GM18507 (cell line): Measurements from ENCODE around the gene NANOS1.
"Not testable (repeated sequence)": the region's sequence is repeated elsewhere in the genome, so short reads cannot be mapped to it uniquely, and the experiment has no call there.

Experiments used
- DNase-seq: peaks from one replicate; pipeline ENCODE4 v3.0.0; 2011; ENCODE audit warnings: low read depth; ENCODE audit not compliant: insufficient read length; ENCODE audit errors: extremely low spot score
- FAIRE-seq: peaks from 2 replicates; lab custom pipeline; 2011; peaks lifted over from hg19 to GRCh38; lab: Jason Lieb, UNC

The NANOS1 gene

DNA sequence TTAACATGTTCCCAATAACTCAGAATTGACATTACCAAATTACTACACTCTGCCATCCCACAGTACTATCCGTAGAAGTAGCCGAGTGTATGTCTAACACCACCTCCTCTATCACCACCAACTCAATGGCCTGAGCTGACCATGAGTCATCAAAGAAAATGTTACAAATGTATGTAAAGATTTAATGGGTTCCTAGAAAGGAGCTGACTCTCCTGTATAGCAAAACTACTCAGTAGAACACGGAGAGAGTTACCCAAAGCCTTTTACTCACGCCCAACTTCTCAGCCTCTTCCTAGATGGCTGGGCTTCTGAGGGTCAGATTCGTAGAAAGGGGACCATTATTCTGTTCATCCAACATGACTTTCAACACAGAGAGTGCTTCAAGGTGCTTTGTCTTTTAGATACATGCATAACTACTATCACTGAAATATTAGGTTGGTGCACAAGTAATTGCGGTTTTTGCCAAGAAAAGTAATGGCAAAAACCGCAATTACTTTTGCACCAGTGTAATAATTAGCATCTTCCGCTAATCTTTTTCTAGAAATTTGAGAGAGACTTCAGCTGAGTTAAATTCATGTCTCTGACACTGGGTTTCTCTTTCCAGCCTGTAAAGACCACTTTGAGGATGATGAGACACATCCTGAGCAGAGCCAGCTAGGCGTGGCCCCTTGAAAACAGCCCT, 24.0 kb upstream of the NANOS1 start:
- no peak for DNase-seq
- no peak for FAIRE-seq

DNA sequence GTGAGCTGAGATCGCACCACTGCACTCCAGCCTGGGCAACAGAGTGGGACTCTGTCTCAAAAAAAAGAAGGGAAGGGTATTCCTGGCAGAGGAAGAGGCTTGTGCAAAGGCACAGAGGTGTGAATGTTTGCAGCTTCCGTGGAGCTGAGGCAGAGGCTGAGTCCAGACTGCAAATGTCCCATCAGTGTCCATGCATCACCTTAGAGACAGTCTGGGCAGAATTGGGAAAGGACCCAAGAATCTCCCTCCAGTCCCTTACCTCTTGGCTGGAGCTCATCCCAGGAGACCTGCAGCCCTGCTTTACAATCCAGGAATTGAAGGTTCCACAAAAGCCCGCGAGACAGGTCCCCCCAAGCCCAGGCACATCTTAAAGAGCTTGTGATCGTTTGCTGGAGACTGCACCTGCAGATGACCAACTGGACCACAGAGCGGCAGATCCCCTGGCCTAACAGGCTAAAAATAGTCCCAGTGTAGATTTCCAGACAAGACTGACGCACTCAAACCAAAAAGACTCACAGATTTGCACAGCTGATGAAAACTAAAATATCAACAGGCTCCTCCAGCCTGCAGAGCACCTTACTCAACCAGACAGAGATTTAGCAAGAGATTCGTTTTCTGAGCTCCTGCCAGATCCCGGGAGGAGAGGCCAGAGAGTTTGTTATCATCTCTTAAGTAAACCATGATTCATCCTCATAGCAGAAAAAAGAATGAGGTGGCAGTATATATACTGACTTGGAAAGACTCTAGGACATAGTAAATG, 22.9 kb upstream of the NANOS1 start:
- no peak for FAIRE-seq

DNA sequence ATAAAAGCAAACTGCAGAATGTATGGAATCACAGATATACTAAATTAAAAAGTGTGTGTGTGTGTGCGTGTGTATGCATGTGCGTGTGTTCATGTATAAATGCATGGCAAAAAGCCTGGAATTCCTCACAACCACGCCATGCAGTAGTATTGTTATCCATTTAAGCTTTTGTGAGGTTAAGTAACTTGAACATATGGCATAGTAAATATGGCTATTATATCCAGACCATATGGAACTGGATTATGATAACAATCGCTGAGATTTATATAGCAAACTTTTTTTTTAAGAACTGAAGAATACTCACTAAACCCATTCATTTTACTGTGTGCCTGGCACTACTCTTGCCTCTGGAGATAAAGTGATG, 22.3 kb upstream of the NANOS1 start:
- FAIRE-seq = no peak
- DNase-seq = no peak

More for the DNA sequence above, 22.9 kb upstream of the NANOS1 start:
- DNase-seq = no peak

DNA sequence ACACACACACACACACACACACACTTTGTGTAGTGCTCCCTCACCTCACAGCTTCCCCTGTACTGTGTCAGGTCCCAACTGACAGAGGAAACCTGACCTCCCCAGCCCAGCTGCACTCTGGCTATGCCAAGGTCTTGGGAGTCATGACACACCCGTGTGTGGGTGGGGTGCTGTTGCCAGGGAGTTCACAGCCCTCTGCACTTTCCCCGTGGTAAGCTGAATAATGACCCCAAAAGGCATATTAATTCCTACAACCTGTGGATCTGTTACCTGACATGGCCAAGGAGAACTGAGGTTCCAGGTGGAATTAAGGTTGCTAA, 8.9 kb upstream of the NANOS1 start:
- DNase-seq (no peak), FAIRE-seq (no peak)

DNA sequence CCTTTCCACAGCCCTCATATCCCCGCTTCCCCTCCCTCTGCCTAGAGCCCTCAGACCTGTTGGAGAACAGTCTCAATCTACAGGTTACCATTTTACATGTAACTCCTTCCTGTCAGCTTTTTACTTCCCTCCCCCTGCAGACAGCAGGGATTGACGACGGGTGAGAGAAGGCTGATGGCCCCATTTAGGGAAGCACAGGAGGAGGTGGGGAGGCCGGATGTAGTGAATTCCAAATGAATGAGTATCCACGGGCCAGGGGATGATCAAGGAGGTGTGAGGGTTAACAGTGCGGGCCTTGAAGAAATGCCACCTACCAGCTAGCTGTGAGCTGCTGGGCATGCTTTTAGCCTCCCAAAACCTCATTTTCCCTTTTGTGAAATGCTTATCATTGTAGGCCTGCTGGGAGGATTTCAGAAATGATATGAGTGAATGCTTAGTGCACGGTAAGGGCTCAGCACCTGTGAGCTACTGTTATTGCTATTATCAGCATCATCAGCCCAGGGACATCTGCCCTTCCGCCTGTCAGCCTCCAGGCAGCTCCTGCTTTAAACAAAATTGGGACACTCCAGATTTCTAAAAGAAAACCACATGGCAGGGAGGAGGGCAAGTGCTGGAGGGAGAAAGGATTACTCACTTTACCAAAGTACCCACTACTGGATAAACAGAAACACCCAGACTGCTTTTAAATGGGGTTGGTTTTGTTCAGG, 6.5 kb upstream of the NANOS1 start:
- FAIRE-seq = no peak

DNA sequence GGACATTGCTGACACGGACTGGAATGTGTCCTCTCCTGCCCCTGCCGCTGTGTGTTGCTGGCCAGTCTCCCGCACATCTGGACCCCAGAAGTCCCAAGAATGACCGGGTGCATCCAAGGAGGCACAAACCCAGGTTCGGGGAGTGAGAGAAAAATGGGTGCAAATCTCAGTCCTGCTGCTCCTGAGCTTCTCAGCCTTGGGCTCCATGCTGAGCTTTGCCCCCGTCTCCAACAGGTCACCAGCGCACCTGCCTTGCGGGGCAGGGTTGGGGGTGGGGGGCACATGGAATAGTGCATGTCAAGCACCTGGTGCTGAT, 6.0 kb upstream of the NANOS1 start:
- no peak for FAIRE-seq
- no peak for DNase-seq

More for the DNA sequence above, 6.5 kb upstream of the NANOS1 start:
- DNase-seq = no peak

DNA sequence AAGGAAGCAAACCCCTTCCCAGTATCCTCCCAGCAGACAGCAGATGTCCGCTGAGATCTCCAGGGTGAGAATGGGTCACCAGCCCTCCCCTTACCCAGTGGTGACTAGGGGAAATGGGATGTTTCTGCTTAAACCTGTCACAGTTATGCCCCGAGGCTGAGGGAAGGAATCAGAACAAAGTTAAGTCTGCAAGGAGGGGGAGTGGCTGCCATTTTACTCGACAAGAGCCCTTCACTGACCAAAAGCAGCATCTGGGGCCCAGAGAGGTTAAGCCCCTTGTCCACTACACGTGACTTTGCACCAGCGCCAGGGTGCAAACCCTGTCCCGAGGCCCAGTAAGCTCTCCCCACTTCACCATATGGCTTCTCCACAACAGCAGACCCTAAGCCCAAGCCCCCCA, 4.6 kb upstream of the NANOS1 start:
- DNase-seq (no peak), FAIRE-seq (no peak)

DNA sequence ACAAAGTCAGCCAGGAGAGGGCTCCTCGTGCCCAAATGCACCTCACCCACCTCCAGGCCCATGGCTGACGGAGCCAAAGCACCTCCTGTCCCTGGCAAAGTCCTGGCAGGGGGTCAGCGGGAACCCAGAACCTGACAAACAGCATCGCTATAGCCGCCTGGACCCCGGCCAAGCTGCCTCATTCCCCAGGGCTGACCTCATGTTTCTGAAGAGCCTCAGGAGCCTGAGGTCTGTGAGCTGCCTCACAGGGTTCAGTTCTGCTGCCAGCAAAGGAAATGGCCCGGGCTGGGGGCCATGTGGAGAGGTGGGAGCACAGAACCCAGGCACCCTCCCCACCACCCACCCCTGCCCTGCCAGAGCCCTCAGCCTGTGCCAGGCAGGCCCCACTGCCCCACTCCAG, 4.2 kb upstream of the NANOS1 start:
- DNase-seq (no peak), FAIRE-seq (no peak)

DNA sequence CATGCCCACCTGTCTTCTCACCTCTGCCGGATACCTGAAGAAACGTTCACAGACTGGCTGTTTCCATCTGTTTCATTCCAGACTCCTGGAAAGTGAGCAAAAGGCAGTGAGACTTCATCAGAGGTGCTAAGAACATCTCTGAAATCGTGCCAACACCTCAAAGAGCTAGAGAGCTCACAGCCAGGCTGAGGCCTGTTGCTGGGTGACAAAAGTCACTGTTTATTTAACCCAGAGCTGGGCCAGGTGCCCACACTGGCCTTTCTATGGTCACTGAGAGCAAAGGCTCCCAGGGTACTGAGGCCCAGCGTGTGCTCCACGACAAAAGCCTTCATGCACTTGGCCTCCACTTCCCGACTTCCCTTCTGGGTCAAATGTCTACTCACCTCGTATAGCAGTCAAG, 3.7 kb upstream of the NANOS1 start:
- no peak for FAIRE-seq
- DNase-seq = no peak

DNA sequence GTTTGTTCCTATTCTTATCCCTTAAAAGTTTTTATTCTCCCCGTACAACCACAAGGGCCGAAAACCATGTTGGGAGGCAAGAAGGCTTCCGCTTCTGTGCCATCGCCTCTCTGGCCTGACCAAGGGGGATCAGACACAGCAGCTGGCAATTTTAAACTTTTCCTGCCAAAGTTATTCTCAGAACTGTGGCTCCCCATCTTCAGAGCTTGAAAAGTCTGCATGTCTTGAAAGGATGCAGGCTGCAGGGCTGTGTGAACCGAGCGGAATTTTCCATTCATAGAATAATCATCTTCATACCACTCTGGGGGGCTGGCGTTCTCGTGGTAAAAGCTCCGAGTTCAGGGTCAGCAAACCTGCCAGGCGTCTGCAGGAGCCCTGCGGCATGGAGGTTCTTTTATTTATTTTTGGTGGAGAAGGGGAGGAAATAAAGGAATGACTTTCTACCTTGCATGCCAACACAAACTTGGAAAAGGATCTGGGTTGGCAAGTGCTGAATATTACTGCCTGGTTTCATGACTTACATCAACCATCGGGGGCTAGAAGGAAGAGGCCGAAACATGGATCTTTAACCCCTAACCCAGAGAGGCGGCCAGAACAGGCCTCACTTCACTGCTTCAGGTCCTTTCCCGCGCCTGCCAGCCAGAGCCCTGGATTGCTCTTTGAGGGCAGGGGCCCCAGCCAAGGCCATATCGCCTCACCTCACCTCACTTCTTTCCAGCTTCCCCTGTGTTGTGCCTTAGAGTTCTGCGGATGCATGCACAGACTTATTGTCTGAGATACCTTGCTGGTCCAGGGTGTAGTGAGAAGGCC, 3.0 kb upstream of the NANOS1 start:
- no peak for FAIRE-seq
- DNase-seq = no peak

DNA sequence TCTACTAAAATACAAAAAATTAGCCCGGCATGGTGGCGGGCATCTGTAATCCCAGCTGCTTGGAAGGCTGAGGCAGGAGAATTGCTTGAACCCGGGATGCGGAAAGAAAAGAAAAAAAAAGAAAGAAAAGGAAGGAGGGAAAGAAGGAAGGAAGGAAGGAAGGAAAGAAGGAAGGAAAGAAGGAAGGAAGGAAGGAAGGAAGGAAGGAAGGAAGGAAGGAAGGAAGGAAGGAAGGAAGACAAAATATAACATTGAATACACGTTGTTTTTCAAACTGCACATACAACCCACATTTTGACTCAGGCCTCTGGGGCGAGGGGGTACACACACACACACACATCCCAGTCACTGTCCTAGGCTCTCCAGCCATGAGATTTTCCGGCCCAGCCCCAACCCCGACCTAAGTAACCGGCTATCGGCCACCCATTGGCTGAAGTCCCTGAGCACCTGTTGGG, 1.0 kb upstream of the NANOS1 start:
- not testable (repeated sequence) for DNase-seq, FAIRE-seq

DNA sequence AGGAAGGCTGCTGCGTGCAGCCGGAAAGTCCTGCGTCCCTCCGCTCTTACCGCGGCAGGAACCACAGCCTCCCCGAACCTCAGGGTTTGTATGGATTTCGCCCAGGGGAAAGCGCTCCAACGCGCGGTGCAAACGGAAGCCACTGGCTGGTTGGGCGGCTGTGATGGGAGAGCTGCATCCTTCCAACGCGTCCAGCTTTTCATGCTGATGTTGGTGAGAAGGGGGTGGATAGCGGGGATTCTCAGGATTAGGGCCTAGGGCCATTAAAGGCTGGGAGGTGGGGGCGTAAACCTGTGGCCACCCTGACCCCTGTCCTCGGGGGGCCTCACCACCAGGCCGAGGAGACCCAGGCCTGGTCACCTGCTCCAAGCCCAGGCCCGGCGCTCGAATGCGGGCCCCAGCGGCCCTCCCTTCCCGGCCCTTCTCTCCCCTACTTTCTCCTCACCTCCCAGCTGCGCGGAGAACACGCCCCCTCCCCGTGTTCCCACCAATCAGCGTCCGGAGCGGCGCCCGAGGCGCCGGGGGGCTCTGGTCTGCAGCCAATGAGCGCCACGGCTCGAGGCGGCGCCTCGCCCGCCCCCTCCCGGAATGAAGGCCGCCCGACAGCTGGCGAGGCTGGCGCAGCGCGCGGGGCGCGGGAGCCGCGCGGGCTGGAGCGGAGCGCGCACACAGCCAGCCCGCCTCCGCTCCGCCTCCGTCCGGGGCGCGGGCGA, 458 bp upstream of the NANOS1 start:
- peak; percentile 87 for DNase-seq
- FAIRE-seq = peak; percentile 55

DNA sequence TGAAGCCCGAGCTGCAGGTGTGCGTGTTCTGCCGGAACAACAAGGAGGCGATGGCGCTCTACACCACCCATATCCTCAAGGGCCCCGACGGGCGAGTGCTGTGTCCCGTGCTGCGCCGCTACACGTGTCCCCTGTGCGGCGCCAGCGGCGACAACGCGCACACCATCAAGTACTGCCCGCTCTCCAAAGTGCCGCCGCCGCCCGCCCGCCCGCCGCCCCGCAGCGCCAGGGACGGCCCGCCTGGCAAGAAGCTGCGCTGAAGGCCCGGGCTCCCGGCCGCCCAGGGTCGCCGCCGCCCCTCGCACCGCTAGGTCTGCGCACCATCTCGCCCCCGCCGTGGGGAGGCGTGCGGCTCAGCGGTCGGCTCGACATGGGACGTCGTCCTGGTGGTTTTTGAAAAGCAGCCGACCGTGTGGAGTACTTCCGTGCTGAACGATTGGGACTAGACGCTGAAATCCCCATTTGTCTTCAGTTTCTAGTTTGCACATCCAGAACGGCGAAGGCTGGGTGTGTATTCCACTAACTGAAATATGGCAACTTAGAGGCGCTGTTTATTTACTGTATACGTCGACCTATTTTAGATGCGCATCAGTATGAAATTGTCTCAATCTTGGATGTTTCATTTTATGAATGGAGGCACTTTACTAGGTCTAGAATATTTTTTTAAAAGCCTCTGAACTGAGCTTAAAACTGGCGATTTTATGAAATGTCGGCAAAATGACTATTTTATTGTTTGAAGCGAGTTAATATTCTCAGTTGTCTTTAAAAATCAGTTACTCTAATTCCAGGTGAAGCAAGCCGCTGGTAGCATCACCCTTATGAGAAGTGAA, 1.1 kb downstream of the NANOS1 start:
- DNase-seq (peak; percentile 47), FAIRE-seq (peak; percentile 90)

DNA sequence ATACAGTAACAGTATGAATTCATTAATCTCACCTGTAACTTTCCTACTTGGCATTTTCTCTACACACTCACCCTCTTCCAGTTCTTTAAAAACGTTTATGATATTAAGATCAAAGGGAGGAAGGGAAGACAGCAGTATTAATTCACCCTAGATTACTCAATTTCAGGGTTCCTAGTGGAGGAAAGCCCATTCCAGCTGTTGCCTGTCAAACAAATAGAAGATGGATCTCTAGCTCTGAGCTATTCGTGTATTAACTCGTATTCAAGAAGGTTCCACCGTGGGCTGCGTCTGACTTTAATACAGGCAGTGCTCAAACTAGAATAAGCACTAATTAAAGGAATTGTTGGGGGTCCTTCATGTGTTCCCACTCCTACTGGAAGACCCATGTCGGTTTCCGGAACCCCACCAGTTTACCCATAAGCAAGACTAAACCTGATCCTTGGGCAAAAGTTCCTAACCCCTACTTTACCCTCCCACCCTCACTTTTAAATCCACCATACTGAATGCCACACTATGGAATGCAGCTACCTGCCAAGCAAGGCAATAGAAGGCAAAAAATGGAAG, 2.1 kb downstream of the NANOS1 start:
- DNase-seq = no peak
- FAIRE-seq = no peak

DNA sequence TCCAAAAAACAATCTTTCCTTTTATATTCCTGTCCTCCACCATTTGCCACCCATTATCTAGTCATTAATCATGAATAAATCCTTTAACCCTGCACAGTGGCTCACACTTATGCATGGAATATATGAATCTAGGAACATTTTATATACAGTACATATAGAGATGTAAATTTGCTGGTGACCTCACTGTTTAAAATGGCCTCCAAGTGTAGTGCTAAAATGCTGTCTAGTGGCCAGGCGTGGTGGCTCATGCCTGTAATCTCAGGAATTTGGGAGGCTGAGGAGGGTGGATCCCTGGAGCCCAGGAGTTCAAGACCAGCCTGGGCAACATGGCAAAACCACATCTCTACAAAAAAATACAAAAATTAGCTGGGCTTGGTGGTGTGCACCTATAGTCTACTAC, 9.6 kb downstream of the NANOS1 start:
- DNase-seq = no peak
- FAIRE-seq = no peak

DNA sequence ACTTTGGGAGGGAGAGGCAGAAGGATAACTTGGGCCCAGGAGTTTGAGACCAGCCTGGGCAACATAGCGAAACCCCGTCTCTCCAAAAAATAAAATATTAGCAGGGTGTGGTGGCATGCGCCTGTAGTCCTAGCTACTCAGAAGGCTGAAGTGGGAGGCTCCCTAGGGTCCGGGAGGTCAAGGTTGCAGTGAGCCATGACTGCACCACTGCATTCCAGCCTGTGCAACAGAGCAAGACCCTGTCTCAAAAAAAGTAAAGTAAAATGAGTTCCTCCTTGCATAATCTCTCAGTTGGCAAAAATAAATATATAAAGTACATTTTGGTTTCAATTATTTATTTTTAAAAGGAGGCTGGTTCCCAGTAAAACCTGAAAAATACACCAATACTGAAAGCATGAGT, 11.8 kb downstream of the NANOS1 start:
- FAIRE-seq = no peak
- no peak for DNase-seq

DNA sequence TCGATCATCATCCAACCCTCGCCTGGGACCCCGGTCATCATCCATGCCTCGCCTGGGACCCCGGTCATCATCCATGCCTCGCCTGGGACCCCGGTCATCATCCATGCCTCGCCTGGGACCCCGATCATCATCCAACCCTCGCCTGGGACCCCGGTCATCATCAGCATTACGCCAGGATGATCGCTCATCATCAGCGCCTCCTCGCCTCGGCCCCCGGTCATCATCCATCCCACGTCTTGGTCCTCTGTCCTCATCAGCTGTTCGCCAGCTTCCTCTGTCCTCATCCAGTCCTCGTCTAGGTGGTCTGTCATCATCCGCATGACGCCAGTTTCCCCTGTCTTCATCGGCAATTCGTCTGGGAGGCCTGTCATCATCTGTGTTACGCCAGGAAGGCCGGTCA, 12.7 kb downstream of the NANOS1 start:
- FAIRE-seq (no peak), DNase-seq (no peak)

DNA sequence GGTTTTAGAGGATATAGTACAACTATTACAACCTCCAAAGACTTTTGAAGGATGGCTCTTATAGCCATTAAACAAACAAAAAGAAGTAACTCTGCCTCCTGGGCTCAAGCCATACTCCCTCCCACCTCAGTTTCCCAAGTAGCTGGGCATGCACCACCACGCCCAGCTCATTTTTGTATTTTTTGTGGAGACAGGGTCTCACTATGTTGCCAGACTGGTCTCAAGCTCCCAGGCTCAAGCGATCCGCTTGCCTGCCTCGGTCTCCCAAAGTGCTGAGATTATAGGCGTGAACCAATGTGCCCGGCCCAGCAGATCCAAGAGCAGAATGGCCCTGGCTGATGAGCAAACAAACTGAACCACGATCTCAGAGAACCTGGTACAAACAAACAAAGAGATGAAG, 16.0 kb downstream of the NANOS1 start:
- FAIRE-seq (no peak), DNase-seq (no peak)
